Adrenal gland (tissue), 5 donors: ENCODE data around the gene TMEM31.

Experiments used
- CTCF ChIP-seq, 6 experiments: fragments of 450-650 bp in 4 of 6; fragments of 200-600 bp in 2 of 6; sonication (generic) in 1 of 6; IDR thresholded peaks; 1 replicate in 5 of 6; 2 replicates in 1 of 6; pipeline versions ENCODE4 v1.5.1 to v1.8.0; 2016 to 2021; ENCODE audit warnings: antibody characterized with exemption in 6 of 6, mild to moderate bottlenecking in 2 of 6, moderate library complexity in 1 of 6
- POLR2A ChIP-seq, 2 donors: fragments of 450-650 bp; IDR thresholded peaks; one replicate each; pipeline ENCODE4 v1.6.1; 2017; ENCODE audit warnings: antibody characterized with exemption in 2 of 2, mild to moderate bottlenecking in 2 of 2, moderate library complexity in 1 of 2
- donor health status: DM: no; HTN: no; CAD: no.

DNA sequence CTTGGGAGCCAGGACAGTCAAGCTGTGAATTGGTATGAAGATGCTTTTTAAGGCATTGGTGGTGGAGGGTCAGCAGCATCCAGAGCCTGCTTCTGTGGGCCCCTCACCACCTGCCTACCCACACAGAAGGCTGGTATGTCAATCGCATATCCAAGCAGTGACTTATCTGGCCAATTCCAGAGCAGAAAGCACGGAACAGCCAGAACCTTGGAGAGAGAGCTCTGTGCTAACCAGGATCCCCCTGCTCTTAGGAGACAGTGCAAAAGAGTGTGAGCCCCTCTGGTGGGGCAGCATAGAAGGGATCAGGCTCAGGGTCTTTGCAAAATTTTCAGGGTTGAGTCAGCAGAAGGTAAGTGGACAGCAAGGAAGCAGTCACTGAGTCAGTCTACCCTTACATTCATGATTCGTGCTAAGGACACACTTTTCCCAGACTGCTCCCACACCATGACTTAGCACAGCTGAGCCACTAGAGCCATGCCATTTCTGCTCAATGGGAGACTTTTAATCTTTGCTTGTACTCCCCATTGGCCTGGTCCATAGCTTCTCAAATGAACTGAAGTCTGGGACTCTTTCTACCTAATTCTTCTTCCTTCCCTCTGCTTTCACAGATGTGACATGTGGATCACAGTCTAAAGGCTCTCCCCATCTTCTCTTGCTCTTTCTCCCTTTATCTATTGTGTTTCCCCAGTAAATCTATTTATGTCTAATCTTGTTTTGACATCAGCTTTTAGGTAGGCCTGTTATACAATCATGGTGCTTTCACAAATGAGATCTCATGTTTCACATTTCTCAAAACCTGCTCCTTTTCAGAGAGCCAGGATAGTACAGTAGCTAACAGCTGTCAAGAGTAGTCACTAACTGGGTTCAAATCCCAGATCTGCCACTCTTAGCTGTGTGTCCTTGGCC, 44.3 kb upstream of the TMEM31 start:
- no peak for TF ChIP-seq CTCF (IDR thresholded peaks at IDR 0.05)
- no peak for TF ChIP-seq POLR2A (IDR thresholded peaks at IDR 0.05)
